Heart right ventricle (tissue), 16 donors: ENCODE data around the gene NOM1. TPM values are rescaled to one million over a fixed set of nuclear protein-coding genes. Genes with fewer than 3 reads are reported as not detected.

ENCODE experiments used
- ATAC-seq, 8 donors: fragments of 200-7000 bp; cut with Tn5 transposase; one replicate each; pipeline ENCODE4 v1.9.1; 2020; ENCODE audit warnings: mild to moderate bottlenecking in 8 of 8, moderate library complexity in 8 of 8, moderate number of reproducible peaks in 1 of 8
- DNase-seq, 2 donors: peaks; one replicate each; pipeline ENCODE4 v3.0.0-alpha.2; 2020
- H3K27ac ChIP-seq, 10 donors: fragments of 200-600 bp; sonication (generic) in 2 of 10; one replicate each; pipeline versions ENCODE4 v1.5.0 to v1.8.0; 2020 to 2022; ENCODE audit warnings: mild to moderate bottlenecking in 3 of 10
- H3K27me3 ChIP-seq, 7 donors: fragments of 200-600 bp; one replicate each; pipeline ENCODE4 v1.8.0; 2021 to 2022; ENCODE audit warnings: mild to moderate bottlenecking in 2 of 7
- H3K36me3 ChIP-seq, 9 donors: fragments of 200-600 bp; sonication (generic) in 1 of 9; one replicate each; pipeline versions ENCODE4 v1.5.0 to v1.8.0; 2020 to 2022; ENCODE audit warnings: mild to moderate bottlenecking in 2 of 9
- H3K4me1 ChIP-seq, 9 donors: fragments of 200-600 bp; sonication (generic) in 1 of 9; one replicate each; pipeline versions ENCODE4 v1.5.0 to v1.8.0; 2020 to 2022; ENCODE audit warnings: mild to moderate bottlenecking in 4 of 9
- H3K4me3 ChIP-seq, 10 donors: fragments of 200-600 bp; sonication (generic) in 2 of 10; one replicate each; pipeline versions ENCODE4 v1.5.0 to v1.8.0; 2020 to 2022; ENCODE audit warnings: mild to moderate bottlenecking in 7 of 10, moderate library complexity in 2 of 10
- H3K9me3 ChIP-seq, 11 donors: fragments of 200-600 bp in 10 of 11; sonication (generic) in 2 of 11; one replicate each; pipeline versions ENCODE4 v1.5.0 to v1.8.0; 2013 to 2022; ENCODE audit warnings: mild to moderate bottlenecking in 2 of 11, control low read depth in 1 of 11, moderate library complexity in 1 of 11
- CTCF ChIP-seq, 9 donors: fragments of 200-600 bp; sonication (generic) in 2 of 9; IDR thresholded peaks; one replicate each; pipeline versions ENCODE4 v1.5.0 to v1.8.0; 2021 to 2022; ENCODE audit warnings: antibody characterized with exemption in 9 of 9, mild to moderate bottlenecking in 5 of 9, moderate library complexity in 1 of 9
- WGBS, 2 donors: extraction: QIAGEN DNeasy Blood & Tissue Kit; methylation state at CpG; one replicate each; pipeline ENCODE4 v1.1.7; 2013; ENCODE audit warnings: inconsistent platforms in 1 of 2; 5-methylcytosine and 5-hydroxymethylcytosine counted together
- intact Hi-C, 10 donors: fragments of 100-400 bp; cut with DNase I; formaldehyde crosslinking; loops; one replicate each; pipeline versions ENCODE4 v1.11.1 to v1.14.2; 2022
- polyA plus RNA-seq, 2 donors: library from polyadenylated mRNA; stranded (reverse); fragments of 200-250 nt; gene quantifications; one replicate each; pipeline ENCODE4 v1.2.3, GENCODE V29; 2013
- total RNA-seq, 10 donors: library from RNA; stranded (reverse); fragmentation: NEBNext Ultra II Directional in 3 of 10; extraction: Animal tissue kit (Norgen Biotek cat#: 25700) in 3 of 10; gene quantifications; one replicate each; pipeline versions ENCODE4 v1.2.1 to v1.2.4, GENCODE V29; 2021 to 2023
- donor health status: Arrhythmogenic right ventricular cardiomyopathy.
- donor health status: ischemic (EF 13 %, LVEDD 7.1; RV severe dilation, severe dysfunction).
- donor health status: healthy with polysubstance abuse.
- donor health status: DM: no; HTN: yes; CAD: no.
- donor health status: DM: no; HTN: no; CAD: no.
- donor health status: ischemic (EF 25% LVEDD 6.9; RV normal size, moderate dysfunction).
- donor health status: ischemic (EF 25% LVEDD 5.7; RV mildly dilated, moderate dysfunction).
- donor health status: healthy.
- donor health status: DM: yes; HTN: yes; CAD: no.
- donor health status: Ischemic cardiomyopathy.
- donor health status: ischemic (EF 35%, LVEDD 5.7; RV mildly dilated, moderate dysfunction).
- donor health status: nonischemic (EF 11% LVEDD 7.7; RV severe dilation, severe dysfunction).
- donor health status: DM: yes; HTN: yes; CAD: no.
- donor health status: PGD.
- donor health status: ischemic (EF 29% LVEDD 5.4; RV normal size, mild dysfunction).
- donor health status: nonischemic (EF 23%, LVEDD 6.1; RV moderate dilation, normal function).

The NOM1 gene
- total and polyA plus RNA-seq, 12 donors, result 4.2 to 13.6 (median 8.3) TPM

- Histone ChIP-seq H3K27me3 (peaks cover 0 to 4% (median 0%) of the 10 kb centered on the region in 7 donors), H3K9me3 (peaks cover 0 to 10% (median 2%) of the 10 kb centered on the region in 11 donors), H3K4me3 (peak overlapping the region in 3 of 10 donors; percentile 15 to 21 (median 18)), H3K4me1 (no peaks in the 10 kb centered on the region), H3K36me3 (no peaks in the 10 kb centered on the region), H3K27ac (no peak overlapping the region)
- WGBS, 2 donors, result 79 to 82% methylated on average over 14 of the region's 14 CpGs
- intact Hi-C loops, result no loop called here
- DNase-seq (no peak), ATAC-seq (peak in 2 of 8 donors; percentile 24 to 52)
- no peak for TF ChIP-seq CTCF (IDR thresholded peaks at IDR 0.05)
Measured at GRCh38 chr7:156984174-156984891, 34.8 kb downstream of the NOM1 start.

- H3K27me3 ChIP-seq, result peaks cover 0 to 10% (median 7%) of the 10 kb centered on the region in 7 donors
- no peaks in the 10 kb centered on the region for H3K36me3 ChIP-seq
- no peak overlapping the region for H3K4me3 ChIP-seq
- 83 to 89% methylated on average over 25 to 29 of the region's 29 CpGs for WGBS, 2 donors
- DNase-seq (no peak), ATAC-seq (peak in 1 of 8 donors; percentile 14)
- no peak for TF ChIP-seq CTCF (IDR thresholded peaks at IDR 0.05)
- H3K4me1 ChIP-seq, result no peaks in the 10 kb centered on the region
- H3K27ac ChIP-seq, result no peak overlapping the region
- intact Hi-C loops, result no loop called here
- H3K9me3 ChIP-seq, result peaks cover 0 to under 1% (median 0%) of the 10 kb centered on the region in 11 donors
Measured at GRCh38 chr7:156985101-156985992, 35.8 kb downstream of the NOM1 start.

- DNase-seq, result no peak
- Histone ChIP-seq H3K27ac (no peak overlapping the region), H3K9me3 (no peaks in the 10 kb centered on the region), H3K4me1 (no peaks in the 10 kb centered on the region), H3K36me3 (no peaks in the 10 kb centered on the region), H3K27me3 (peaks cover 0 to 18% (median 10%) of the 10 kb centered on the region in 7 donors), H3K4me3 (no peak overlapping the region)
- no peak for TF ChIP-seq CTCF (IDR thresholded peaks at IDR 0.05)
- intact Hi-C loops, result no loop called here
- no peak for ATAC-seq
- 91 to 94% methylated on average over 8 of the region's 8 CpGs for WGBS, 2 donors
Measured at GRCh38 chr7:156986378-156986777, 36.9 kb downstream of the NOM1 start.

- ATAC-seq, result no peak
- intact Hi-C loops, result no loop called here
- H3K27me3 ChIP-seq, result peaks cover 0 to 40% (median 30%) of the 10 kb centered on the region in 7 donors
- no peaks in the 10 kb centered on the region for H3K36me3 ChIP-seq
- no peaks in the 10 kb centered on the region for H3K9me3 ChIP-seq
- no peak overlapping the region for H3K27ac ChIP-seq
- H3K4me3 ChIP-seq, result no peak overlapping the region
- H3K4me1 ChIP-seq, result peaks cover 0 to 6% (median 0%) of the 10 kb centered on the region in 9 donors
- TF ChIP-seq CTCF (IDR thresholded peaks at IDR 0.05), result no peak
- no peak for DNase-seq
- WGBS, 2 donors, result 74 to 81% methylated on average over 27 of the region's 27 CpGs
Measured at GRCh38 chr7:156988343-156989185, 39.1 kb downstream of the NOM1 start.
